Suprapubic skin (tissue), 4 donors: ENCODE results near the gene LRP1B. TPM values are rescaled to one million over a fixed set of nuclear protein-coding genes. Genes with fewer than 3 reads are reported as not detected.
"Not testable (repeated sequence)": the region's sequence is repeated elsewhere in the genome, so short reads cannot be mapped to it uniquely, and the experiment has no call there.

Experiments used
- DNase-seq, 2 donors: peaks; one replicate each; pipeline ENCODE4 v3.0.0-alpha.2; 2019; ENCODE audit warnings: low spot score in 2 of 2
- H3K27ac ChIP-seq: fragments of 200-600 bp; sonication (generic); one replicate; pipeline ENCODE4 v1.5.1; 2019
- H3K27me3 ChIP-seq: fragments of 200-600 bp; sonication (generic); one replicate; pipeline ENCODE4 v1.5.1; 2019
- H3K36me3 ChIP-seq: fragments of 200-600 bp; sonication (generic); one replicate; pipeline ENCODE4 v1.5.1; 2019
- H3K4me1 ChIP-seq: fragments of 200-600 bp; sonication (generic); one replicate; pipeline ENCODE4 v1.5.1; 2019
- H3K4me3 ChIP-seq: fragments of 200-600 bp; sonication (generic); one replicate; pipeline ENCODE4 v1.5.1; 2019; ENCODE audit warnings: mild to moderate bottlenecking
- H3K9me3 ChIP-seq: fragments of 200-600 bp; sonication (generic); one replicate; pipeline ENCODE4 v1.5.1; 2019
- EP300 ChIP-seq: sonication (generic); formaldehyde crosslinking; IDR thresholded peaks from one replicate; pipeline ENCODE4 v1.6.1; 2017; ENCODE audit warnings: antibody characterized with exemption
- POLR2A ChIP-seq, 2 donors: fragments of 450-650 bp; IDR thresholded peaks; one replicate each; pipeline ENCODE4 v1.6.1; 2017; ENCODE audit warnings: antibody characterized with exemption in 2 of 2, mild to moderate bottlenecking in 2 of 2, moderate library complexity in 2 of 2
- POLR2AphosphoS5 ChIP-seq, 3 donors: sonication (generic); formaldehyde crosslinking; IDR thresholded peaks; one replicate each; pipeline ENCODE4 v1.6.1; 2017; ENCODE audit warnings: antibody characterized with exemption in 3 of 3
- WGBS: methylation state at CpG from one replicate; pipeline ENCODE4 v1.1.5; 2018; 5-methylcytosine and 5-hydroxymethylcytosine counted together
- total RNA-seq, 4 donors: library from RNA; depleted of rRNA; stranded (reverse); fragments of >200 nt; gene quantifications; one replicate each; pipeline ENCODE4 v1.1.0, GENCODE V29; 2016
- TF ChIP-seq, protein P1 (sequence below), 2 donors: fragments of 200-600 bp in 1 of 2; fragments of 450-650 bp in 1 of 2; sonication (generic) in 1 of 2; IDR thresholded peaks; one replicate each; pipeline ENCODE4 v1.5.1; 2016 to 2019; ENCODE audit warnings: antibody characterized with exemption in 2 of 2, mild to moderate bottlenecking in 1 of 2, moderate library complexity in 1 of 2

The LRP1B gene
- total RNA-seq, 4 donors from 2014 or later: 0.11 to 2.7 (median 1.3) TPM

DNA sequence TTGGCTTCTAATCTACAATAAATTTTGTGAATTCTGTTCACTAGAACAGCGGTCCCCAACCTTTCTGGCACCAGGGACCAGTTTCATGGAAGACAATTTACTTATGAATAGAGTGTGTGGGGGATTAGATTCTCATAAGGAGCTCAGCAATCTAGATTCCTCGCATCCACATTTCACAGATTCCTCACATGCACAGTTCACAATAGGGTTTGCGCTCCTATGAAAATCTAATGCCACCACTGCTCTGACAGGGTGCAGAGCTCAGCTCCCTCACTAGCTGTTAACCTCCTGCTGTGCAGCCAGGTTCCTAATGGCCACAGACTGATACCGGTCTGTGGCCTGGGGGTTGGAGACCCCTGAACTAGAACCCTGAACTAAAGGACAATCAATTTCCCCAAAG is 1782.0 kb downstream of the LRP1B start:
- WGBS: 83% methylated on average over 4 of the region's 4 CpGs
- H3K27ac ChIP-seq: no peak overlapping the region
- no peak for DNase-seq
- no peaks in the 10 kb centered on the region for H3K27me3 ChIP-seq
- H3K4me1 ChIP-seq: no peaks in the 10 kb centered on the region
- H3K36me3 ChIP-seq: no peaks in the 10 kb centered on the region
- no peaks in the 10 kb centered on the region for H3K9me3 ChIP-seq
- TF ChIP-seq, protein P1, sequence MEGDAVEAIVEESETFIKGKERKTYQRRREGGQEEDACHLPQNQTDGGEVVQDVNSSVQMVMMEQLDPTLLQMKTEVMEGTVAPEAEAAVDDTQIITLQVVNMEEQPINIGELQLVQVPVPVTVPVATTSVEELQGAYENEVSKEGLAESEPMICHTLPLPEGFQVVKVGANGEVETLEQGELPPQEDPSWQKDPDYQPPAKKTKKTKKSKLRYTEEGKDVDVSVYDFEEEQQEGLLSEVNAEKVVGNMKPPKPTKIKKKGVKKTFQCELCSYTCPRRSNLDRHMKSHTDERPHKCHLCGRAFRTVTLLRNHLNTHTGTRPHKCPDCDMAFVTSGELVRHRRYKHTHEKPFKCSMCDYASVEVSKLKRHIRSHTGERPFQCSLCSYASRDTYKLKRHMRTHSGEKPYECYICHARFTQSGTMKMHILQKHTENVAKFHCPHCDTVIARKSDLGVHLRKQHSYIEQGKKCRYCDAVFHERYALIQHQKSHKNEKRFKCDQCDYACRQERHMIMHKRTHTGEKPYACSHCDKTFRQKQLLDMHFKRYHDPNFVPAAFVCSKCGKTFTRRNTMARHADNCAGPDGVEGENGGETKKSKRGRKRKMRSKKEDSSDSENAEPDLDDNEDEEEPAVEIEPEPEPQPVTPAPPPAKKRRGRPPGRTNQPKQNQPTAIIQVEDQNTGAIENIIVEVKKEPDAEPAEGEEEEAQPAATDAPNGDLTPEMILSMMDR (IDR thresholded peaks at IDR 0.05): no peak
- TF ChIP-seq POLR2A (IDR thresholded peaks at IDR 0.05): no peak
- no peak for TF ChIP-seq EP300
- no peak for TF ChIP-seq POLR2AphosphoS5 (IDR thresholded peaks at IDR 0.05)
- no peak overlapping the region for H3K4me3 ChIP-seq

DNA sequence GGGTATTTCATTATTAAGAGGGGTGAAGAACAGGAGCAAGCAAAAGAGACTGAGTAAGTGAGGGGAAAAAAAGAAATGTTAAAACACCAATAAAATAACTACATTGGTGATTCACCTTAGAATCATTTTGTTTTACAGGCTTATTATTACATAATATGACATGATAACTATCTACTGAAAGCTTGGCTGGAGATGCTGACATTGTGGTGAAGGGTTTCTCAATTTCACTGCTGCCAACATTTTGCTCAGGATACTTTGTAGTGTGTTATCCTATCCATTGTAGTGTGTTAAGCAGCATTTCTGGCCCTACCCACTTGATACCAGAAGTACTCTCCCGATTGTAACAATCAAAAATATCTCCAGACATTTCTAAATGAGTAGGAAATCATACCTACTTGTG is 1786.0 kb downstream of the LRP1B start:
- Histone ChIP-seq H3K27ac (no peak overlapping the region), H3K36me3 (no peaks in the 10 kb centered on the region), H3K4me3 (no peak overlapping the region), H3K27me3 (no peaks in the 10 kb centered on the region), H3K4me1 (no peaks in the 10 kb centered on the region), H3K9me3 (no peaks in the 10 kb centered on the region)
- TF ChIP-seq POLR2A (IDR thresholded peaks at IDR 0.05) (no peak), EP300 (no peak), POLR2AphosphoS5 (IDR thresholded peaks at IDR 0.05) (no peak)
- TF ChIP-seq, protein P1 (IDR thresholded peaks at IDR 0.05): no peak
- 60% methylated on average over 1 of the region's 1 CpG for WGBS
- no peak for DNase-seq

DNA sequence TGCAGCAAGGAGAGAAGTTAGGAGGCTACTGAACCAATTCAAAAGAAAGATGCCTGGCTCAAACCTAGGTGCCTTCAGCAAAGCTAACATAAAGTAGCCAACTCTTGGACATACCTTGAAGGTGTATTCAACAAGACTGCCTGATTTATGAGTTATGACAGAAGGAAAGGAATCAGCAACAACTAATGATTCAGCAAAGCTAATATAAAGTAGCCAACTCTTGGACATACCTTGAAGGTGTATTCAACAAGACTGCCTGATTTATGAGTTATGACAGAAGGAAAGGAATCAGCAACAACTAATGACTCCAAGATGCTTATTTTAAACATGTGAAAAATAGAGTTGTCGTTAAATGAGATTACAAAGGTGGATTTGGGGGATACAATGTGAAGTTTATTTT is 1786.5 kb downstream of the LRP1B start:
- not testable (repeated sequence) for DNase-seq, H3K4me3 ChIP-seq, H3K27me3 ChIP-seq, H3K9me3 ChIP-seq, H3K4me1 ChIP-seq, H3K27ac ChIP-seq, H3K36me3 ChIP-seq
- WGBS: 80% methylated on average over 1 of the region's 1 CpG

DNA sequence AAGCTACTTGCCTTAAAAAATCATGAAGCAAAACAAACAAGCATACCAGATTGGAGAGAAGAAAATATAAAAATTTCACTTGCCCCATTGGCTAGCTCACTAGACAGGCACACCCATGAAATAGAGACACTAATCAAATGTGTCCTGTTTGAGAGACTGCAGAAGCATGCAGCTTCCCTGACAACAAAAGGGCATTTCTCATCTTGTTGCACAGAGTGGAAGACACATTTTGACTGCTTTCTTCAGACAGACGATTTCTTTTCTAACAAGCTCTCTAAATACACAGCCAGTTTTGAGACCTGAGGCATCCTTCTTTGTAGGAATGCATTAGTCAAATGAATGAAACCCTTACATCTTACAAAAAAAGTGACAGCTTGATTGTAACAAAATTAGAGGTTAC is 1792.0 kb downstream of the LRP1B start:
- H3K4me3 ChIP-seq: no peak overlapping the region
- no peaks in the 10 kb centered on the region for H3K27me3 ChIP-seq
- no peak for DNase-seq
- 28% methylated on average over 1 of the region's 1 CpG for WGBS
- TF ChIP-seq EP300 (no peak), POLR2A (IDR thresholded peaks at IDR 0.05) (no peak), POLR2AphosphoS5 (IDR thresholded peaks at IDR 0.05) (no peak)
- TF ChIP-seq, protein P1 (IDR thresholded peaks at IDR 0.05): no peak
- H3K36me3 ChIP-seq: no peaks in the 10 kb centered on the region
- no peaks in the 10 kb centered on the region for H3K9me3 ChIP-seq
- H3K27ac ChIP-seq: no peak overlapping the region
- no peaks in the 10 kb centered on the region for H3K4me1 ChIP-seq

DNA sequence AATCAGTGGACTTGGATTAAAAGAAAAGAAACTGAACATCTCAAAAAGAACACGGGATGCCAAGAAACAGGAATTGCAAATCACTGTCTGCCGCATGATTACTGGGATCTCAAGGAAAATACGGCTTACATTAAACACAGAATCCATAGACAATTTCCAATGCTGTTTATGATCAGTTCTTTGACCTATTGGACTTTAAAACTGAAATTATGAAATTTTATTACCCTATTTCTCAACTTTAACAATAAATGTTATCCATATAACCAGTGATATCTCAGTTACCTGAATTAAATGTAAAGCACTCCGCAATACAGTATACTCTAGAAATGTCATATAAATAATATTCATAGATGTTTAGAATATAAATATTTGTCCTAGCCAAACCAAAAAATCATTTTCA is 1793.8 kb downstream of the LRP1B start:
- Histone ChIP-seq H3K36me3 (no peaks in the 10 kb centered on the region), H3K4me1 (no peaks in the 10 kb centered on the region), H3K9me3 (no peaks in the 10 kb centered on the region), H3K27ac (no peak overlapping the region), H3K27me3 (no peaks in the 10 kb centered on the region), H3K4me3 (no peak overlapping the region)
- no peak for DNase-seq
- TF ChIP-seq POLR2A (IDR thresholded peaks at IDR 0.05): no peak
- TF ChIP-seq, protein P1 (IDR thresholded peaks at IDR 0.05): no peak
- TF ChIP-seq POLR2AphosphoS5 (IDR thresholded peaks at IDR 0.05): no peak
- TF ChIP-seq EP300: no peak
- 93% methylated on average over 4 of the region's 4 CpGs for WGBS

DNA sequence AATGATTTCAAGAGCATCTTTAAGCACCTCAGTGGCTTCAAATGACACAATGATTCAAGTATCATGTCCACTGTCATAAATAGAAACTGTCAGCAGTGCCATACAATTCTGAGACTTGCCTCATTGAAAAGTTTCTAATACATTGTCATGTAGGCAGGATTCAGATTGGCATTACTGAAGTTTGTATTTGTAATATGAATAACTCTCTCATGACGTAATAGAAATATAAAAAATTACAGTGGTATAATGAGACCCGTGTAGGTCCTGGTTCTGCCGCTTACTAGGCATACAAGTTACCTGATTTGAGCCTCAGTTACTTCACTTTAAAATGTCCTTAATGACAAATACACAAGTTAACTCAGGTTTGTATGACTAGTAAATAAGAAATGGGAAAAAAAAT is 1814.5 kb downstream of the LRP1B start:
- Histone ChIP-seq H3K27ac (no peak overlapping the region), H3K27me3 (no peaks in the 10 kb centered on the region), H3K4me3 (no peak overlapping the region), H3K4me1 (no peaks in the 10 kb centered on the region), H3K36me3 (no peaks in the 10 kb centered on the region), H3K9me3 (no peaks in the 10 kb centered on the region)
- TF ChIP-seq POLR2A (IDR thresholded peaks at IDR 0.05) (no peak), EP300 (no peak), POLR2AphosphoS5 (IDR thresholded peaks at IDR 0.05) (no peak)
- TF ChIP-seq, protein P1 (IDR thresholded peaks at IDR 0.05): no peak
- no peak for DNase-seq
- 90% methylated on average over 3 of the region's 3 CpGs for WGBS
